K562 (cell line): ENCODE results near the gene TCOF1. TPM values are rescaled to one million over a fixed set of nuclear protein-coding genes. Genes with fewer than 3 reads are reported as not detected.

Experiments used
- ATAC-seq: fragments of 200-7000 bp; cut with Tn5 transposase; 3 replicates; pipeline ENCODE4 v1.9.1; 2020; ENCODE audit warnings: moderate library complexity
- BruUV-seq: library from RNA; stranded (reverse); fragments of 400-500 nt; replicated peaks from 2 replicates; lab custom pipeline; 2021; lab: Mats Ljungman, UMichigan
- CTCF ChIA-PET: fragments of 300-600 bp; formaldehyde crosslinking; extraction: SDS; loops from one replicate; lab custom pipeline; 2021; ENCODE audit warnings: low intra/inter-chr PET ratio; lab: Yijun Ruan, JAX
- POLR2A ChIA-PET: fragments of 300-600, 350-650 bp; sonication (Branson Sonifier 250); formaldehyde crosslinking; extraction: SDS; loops from one replicate; lab custom pipeline; 2021; ENCODE audit warnings: antibody characterized with exemption, inconsistent platforms; lab: Yijun Ruan, JAX
- DNase-seq, 4 experiments: peaks; one replicate each; pipeline versions ENCODE4 v3.0.0 to v3.0.0-alpha.2; 2011 to 2018; ENCODE audit warnings: low spot score in 3 of 4, mixed read lengths in 3 of 4; ENCODE audit errors: extremely low read depth in 1 of 4
- FAIRE-seq: peaks from 2 replicates; lab custom pipeline; 2011; peaks lifted over from hg19 to GRCh38; lab: Jason Lieb, UNC
- H2AFZ ChIP-seq: 2 replicates; pipeline ENCODE4 v1.6.0; 2011; ENCODE audit warnings: low read depth, low read length, control low read depth, inconsistent platforms
- H3K27ac ChIP-seq: fragments of 200-600 bp; 3 replicates; pipeline ENCODE4 v1.8.0; 2011; ENCODE audit warnings: low read depth, mild to moderate bottlenecking, control low read depth, inconsistent platforms, low read length, moderate library complexity, mixed read lengths; ENCODE audit errors: extremely low read depth
- H3K27me3 ChIP-seq, 2 experiments: fragments of 300-600 bp in 1 of 2; 2 replicates in 1 of 2; 3 replicates in 1 of 2; pipeline versions ENCODE4 v1.6.0 to v1.8.0; 2011; ENCODE audit warnings: inconsistent platforms in 2 of 2, low read length in 2 of 2, mild to moderate bottlenecking in 1 of 2, mixed read lengths in 1 of 2, moderate library complexity in 1 of 2; ENCODE audit not compliant: control insufficient read depth in 2 of 2, insufficient read depth in 2 of 2
- H3K36me3 ChIP-seq: fragments of 300-600 bp; 3 replicates; pipeline ENCODE4 v1.8.0; 2011; ENCODE audit warnings: mild to moderate bottlenecking, low read length, inconsistent platforms; ENCODE audit not compliant: control insufficient read depth, insufficient read depth
- H3K4me1 ChIP-seq, 2 experiments: fragments of 200-600 bp in 1 of 2; replicated peaks in 1 of 2; 2 replicates in 1 of 2; 3 replicates in 1 of 2; pipeline versions ENCODE4 v1.5.1 to v1.8.0; 2011; ENCODE audit warnings: inconsistent platforms in 2 of 2, low read length in 2 of 2, mild to moderate bottlenecking in 1 of 2, mixed read lengths in 1 of 2, moderate library complexity in 1 of 2; ENCODE audit not compliant: control insufficient read depth in 2 of 2, insufficient read depth in 2 of 2
- H3K4me2 ChIP-seq: 2 replicates; pipeline ENCODE4 v1.6.1; 2011; ENCODE audit warnings: low read length, control low read depth, inconsistent platforms, mixed read lengths; ENCODE audit not compliant: insufficient read depth
- H3K4me3 ChIP-seq: fragments of 200-600 bp; sonication (generic), shearing (Covaris generic); 2 replicates; pipeline ENCODE4 v1.5.1; 2016; ENCODE audit warnings: control low read depth, inconsistent platforms
- H3K79me2 ChIP-seq: fragments of 200-600 bp; 3 replicates; pipeline ENCODE4 v1.8.0; 2011; ENCODE audit warnings: low read length, inconsistent platforms; ENCODE audit not compliant: control insufficient read depth, insufficient read depth
- H3K9ac ChIP-seq, 2 experiments: 2 replicates each; pipeline versions ENCODE4 v1.6.0 to v1.6.1; 2011; ENCODE audit warnings: low read depth in 2 of 2, low read length in 2 of 2, control low read depth in 1 of 2, inconsistent platforms in 1 of 2, mild to moderate bottlenecking in 1 of 2, mixed read lengths in 1 of 2; ENCODE audit not compliant: insufficient read depth in 1 of 2
- H3K9me1 ChIP-seq: one replicate; pipeline ENCODE4 v1.6.0; 2011; ENCODE audit warnings: inconsistent platforms, mild to moderate bottlenecking, low read length, moderate library complexity; ENCODE audit not compliant: control insufficient read depth, insufficient read depth
- H3K9me3 ChIP-seq: replicated peaks from 2 replicates; pipeline ENCODE4 v1.5.1; 2011; ENCODE audit warnings: low read depth, low read length, inconsistent platforms; ENCODE audit not compliant: control insufficient read depth, insufficient read depth
- H4K20me1 ChIP-seq: replicated peaks from 2 replicates; pipeline ENCODE4 v1.6.1; 2011; ENCODE audit warnings: low read length, inconsistent platforms, mixed read lengths; ENCODE audit not compliant: control insufficient read depth, insufficient read depth
- ATF1 ChIP-seq, 2 experiments: fragments of 450-650 bp in 1 of 2; IDR thresholded peaks; 2 replicates each; pipeline ENCODE4 v1.6.1; 2016; ENCODE audit warnings: missing compliant biosample characterization in 1 of 2, missing genetic modification characterization in 1 of 2
- BMI1 ChIP-seq: fragments of 150-350 bp; IDR thresholded peaks from 2 replicates; pipeline ENCODE4 v1.6.1; 2014; ENCODE audit warnings: low read length
- BRD9 ChIP-seq: fragments of 450-650 bp; IDR thresholded peaks from 2 replicates; pipeline ENCODE4 v1.6.1; 2018; ENCODE audit warnings: low read depth; ENCODE audit not compliant: partially characterized antibody
- CEBPZ ChIP-seq: fragments of 150-350 bp; IDR thresholded peaks from 2 replicates; pipeline ENCODE4 v1.6.1; 2014; ENCODE audit warnings: low read depth, mild to moderate bottlenecking, low read length, borderline replicate concordance
- ETV6 ChIP-seq, 3 experiments: fragments of 150-350 bp in 1 of 3; sonication (generic) in 1 of 3; formaldehyde crosslinking in 1 of 3; IDR thresholded peaks; 2 replicates each; pipeline versions ENCODE4 v1.6.1 to v1.8.0; 2014 to 2022; ENCODE audit warnings: borderline replicate concordance in 2 of 3, low read depth in 2 of 3, antibody characterized with exemption in 1 of 3, low read length in 1 of 3, mild to moderate bottlenecking in 1 of 3, missing genetic modification reagents in 1 of 3
- GMEB1 ChIP-seq: fragments of 250-450 bp; sonication (Bioruptor Pico); IDR thresholded peaks from 2 replicates; pipeline ENCODE4 v1.4.0; 2020; ENCODE audit warnings: mild to moderate bottlenecking
- IRF9 ChIP-seq: fragments of 450-650 bp; IDR thresholded peaks from 2 replicates; pipeline ENCODE4 v1.6.1; 2016; ENCODE audit warnings: missing biosample characterization, missing genetic modification characterization
- MCM2 ChIP-seq: fragments of 450-650 bp; IDR thresholded peaks from 2 replicates; pipeline ENCODE4 v1.6.1; 2017; ENCODE audit warnings: low read depth, mild to moderate bottlenecking
- NFATC3 ChIP-seq: fragments of 450-650 bp; IDR thresholded peaks from 2 replicates; pipeline ENCODE4 v1.6.1; 2017; ENCODE audit warnings: mild to moderate bottlenecking
- NFXL1 ChIP-seq: fragments of 450-650 bp; formaldehyde crosslinking; IDR thresholded peaks from 2 replicates; pipeline ENCODE4 v1.4.0; 2021; ENCODE audit warnings: mild to moderate bottlenecking
- POLR2G ChIP-seq: fragments of 200-400 bp; formaldehyde crosslinking; IDR thresholded peaks from 2 replicates; pipeline ENCODE4 v1.6.1; 2017; ENCODE audit warnings: low read depth, mild to moderate bottlenecking, antibody characterized with exemption, low read length, moderate library complexity
- SAP30 ChIP-seq: fragments of 200-600 bp; sonication (generic); IDR thresholded peaks from 2 replicates; pipeline ENCODE4 v1.6.1; 2012; ENCODE audit warnings: borderline replicate concordance, low read depth, mild to moderate bottlenecking, moderate library complexity, low read length, control low read depth, inconsistent platforms; ENCODE audit not compliant: insufficient read depth, poor library complexity, severe bottlenecking
- ZNF766 ChIP-seq: fragments of 200-800 bp; sonication (Bioruptor generic); conservative IDR thresholded peaks from 2 replicates; pipeline ENCODE4 v1.6.1; 2016; ENCODE audit warnings: missing genetic modification characterization, missing compliant biosample characterization
- ZSCAN29 ChIP-seq: fragments of 450-650 bp; IDR thresholded peaks from 2 replicates; pipeline ENCODE4 v1.6.1; 2017
- whole genome bisulfite sequencing: fragments of 100-300 bp; shearing (Covaris generic); methylation state at CpG from one replicate; pipeline ENCODE4 v1.1.6; 2016; ENCODE audit warnings: low coverage, mixed read lengths; ENCODE audit not compliant: insufficient coverage; ENCODE audit errors: missing lambda C conversion rate; 5-methylcytosine and 5-hydroxymethylcytosine counted together
- in situ Hi-C: fragments of 300-500 bp; cut with MboI; formaldehyde crosslinking; loops from 4 replicates; pipeline ENCODE4 v1.15.0; 2018; ENCODE audit warnings: inconsistent platforms, mixed read lengths
- intact Hi-C: fragments of 100-400 bp; cut with micrococcal nuclease; formaldehyde crosslinking; loops from 2 replicates; pipeline ENCODE4 v1.14.2; 2022
- polyA plus RNA-seq, 8 experiments: library from polyadenylated mRNA; depleted of rRNA in 4 of 8; stranded (reverse) in 5 of 8; unstranded in 3 of 8; fragments of >200 nt; fragmentation: Nextera tagmentation in 2 of 8; fragmentation: Illumina TruSeq in 1 of 8; extraction: Ambion mirVana in 2 of 8; extraction: Trizol in 1 of 8; gene quantifications; 2 replicates each; pipeline versions ENCODE4 v1.2.1 to v1.2.3, GENCODE V29; 2011 to 2014; ENCODE audit warnings: inconsistent platforms in 1 of 8, missing spikeins in 1 of 8
- total RNA-seq, 7 experiments: library from RNA; depleted of rRNA in 6 of 7; stranded (reverse); fragments of >200 nt in 6 of 7; fragmentation: Illumina TruSeq in 2 of 7; extraction: Trizol in 2 of 7; gene quantifications; 2 replicates each; pipeline versions ENCODE4 v1.2.1 to v1.2.3, GENCODE V29; 2011 to 2021; ENCODE audit warnings: low replicate concordance in 1 of 7

The TCOF1 gene
- total and polyA plus RNA-seq, 9 of the 15 experiments (the other 6 are each of a cell fraction or from before 2014, with no cell fraction given) = 9.8 to 134 (median 61.7) TPM

- no peak for TF ChIP-seq BMI1
- no peak for TF ChIP-seq BRD9
- TF ChIP-seq NFATC3 = no peak
- 0 out of 2 replicates have a peak, but pooled peaks have one; percentile 18 for TF ChIP-seq IRF9 (tag)
- TF ChIP-seq, all 486 proteins: peak for 7
These were observed 34.4 kb upstream of the TCOF1 start (continued) for GRCh38 chr5:150323092-150323491.

- POLR2A ChIA-PET = no interaction called here
- FAIRE-seq = no peak
- WGBS = 0% methylated on average over 8 of the region's 8 CpGs
- H2AFZ ChIP-seq = no peak overlapping the region
- DNase-seq = no peak
- H3K27me3 ChIP-seq = peaks cover 2 to 28% of the 10 kb centered on the region in 2 experiments; a peak in 2 of 5 replicates
- intact Hi-C loops = no loop called here
- H3K79me2 ChIP-seq = no peaks in the 10 kb centered on the region
- TF ChIP-seq POLR2G (no peak), ZSCAN29 (no peak), ETV6 (IDR thresholded peaks at IDR 0.05; ENCODE audit: borderline replicate concordance in 1 of 2, low read depth in 2 of 2, low read length in 1 of 2) (no peak), ETV6 (CRISPR knock-in tag; IDR thresholded peaks at IDR 0.05; ENCODE audit: borderline replicate concordance) (no peak), CEBPZ (no peak), MCM2 (no peak), ATF1 (CRISPR knock-in tag; IDR thresholded peaks at IDR 0.05) (no peak), ATF1 (tag; IDR thresholded peaks at IDR 0.05) (no peak), GMEB1 (CRISPR knock-in tag) (no peak), ZNF766 (CRISPR knock-in tag) (no peak), NFXL1 (no peak), SAP30 (no peak)
- TF ChIP-seq, all 486 proteins: peak for 0
- H3K9me3 ChIP-seq = no peaks in the 10 kb centered on the region; the same call in 1 of the 2 replicates
- H3K36me3 ChIP-seq = no peaks in the 10 kb centered on the region
- no peaks in the 10 kb centered on the region for H3K9me1 ChIP-seq
- H3K4me2 ChIP-seq = no peak overlapping the region
- CTCF ChIA-PET = no interaction called here
- peaks cover 2% of the 10 kb centered on the region; the same call in 1 of the 2 replicates for H4K20me1 ChIP-seq
- H3K27ac ChIP-seq = no peak overlapping the region
- BruUV-seq = no TSS peak
- no peak overlapping the region for H3K9ac ChIP-seq
- no peak overlapping the region for H3K4me3 ChIP-seq
- no peak for ATAC-seq
- H3K4me1 ChIP-seq = peaks cover 0 to under 1% of the 10 kb centered on the region in 2 experiments; a peak in 3 of 5 replicates
- in situ Hi-C loops = no loop called here
These were observed 33.7 kb upstream of the TCOF1 start for GRCh38 chr5:150323819-150324218.
